Lower leg skin (tissue), 4 donors: ENCODE data around the gene DRD4. TPM values are rescaled to one million over a fixed set of nuclear protein-coding genes. Genes with fewer than 3 reads are reported as not detected.

Source experiments
- DNase-seq, 2 donors: peaks; one replicate each; pipeline ENCODE4 v3.0.0-alpha.2; 2019; ENCODE audit warnings: low spot score in 2 of 2
- H3K4me3 ChIP-seq: fragments of 200-600 bp; sonication (generic); 2 replicates; pipeline ENCODE4 v1.5.1; 2017; ENCODE audit warnings: mild to moderate bottlenecking, low read depth; ENCODE audit not compliant: poor library complexity, severe bottlenecking
- CTCF ChIP-seq, 3 donors: fragments of 450-650 bp; IDR thresholded peaks; one replicate each; pipeline ENCODE4 v1.5.1; 2016; ENCODE audit warnings: antibody characterized with exemption in 3 of 3, mild to moderate bottlenecking in 3 of 3, moderate library complexity in 2 of 3
- POLR2A ChIP-seq, 2 donors: fragments of 450-650 bp; IDR thresholded peaks; one replicate each; pipeline ENCODE4 v1.6.1; 2016 to 2017; ENCODE audit warnings: antibody characterized with exemption in 2 of 2, mild to moderate bottlenecking in 1 of 2, moderate library complexity in 1 of 2
- WGBS, 2 donors: methylation state at CpG; one replicate each; pipeline ENCODE4 v1.1.5; 2018; 5-methylcytosine and 5-hydroxymethylcytosine counted together
- intact Hi-C: fragments of 100-400 bp; cut with DNase I; formaldehyde crosslinking; loops from one replicate; pipeline ENCODE4 v1.15.0; 2023; ENCODE audit warnings: low total_unique reads
- total RNA-seq, 4 donors: library from RNA; depleted of rRNA; stranded (reverse); fragments of >200 nt; gene quantifications; one replicate each; pipeline ENCODE4 v1.1.0, GENCODE V29; 2016

The DRD4 gene
- total RNA-seq, 4 donors from 2014 or later, result 0.23 to 2.0 TPM; not detected in 2

GRCh38 chr11:621838-622237 lies 15.2 kb upstream of the DRD4 start:
- no peak for DNase-seq
- WGBS, 2 donors, result 86 to 89% methylated on average over 27 of the region's 27 CpGs
- no peak overlapping the region for H3K4me3 ChIP-seq

DNA sequence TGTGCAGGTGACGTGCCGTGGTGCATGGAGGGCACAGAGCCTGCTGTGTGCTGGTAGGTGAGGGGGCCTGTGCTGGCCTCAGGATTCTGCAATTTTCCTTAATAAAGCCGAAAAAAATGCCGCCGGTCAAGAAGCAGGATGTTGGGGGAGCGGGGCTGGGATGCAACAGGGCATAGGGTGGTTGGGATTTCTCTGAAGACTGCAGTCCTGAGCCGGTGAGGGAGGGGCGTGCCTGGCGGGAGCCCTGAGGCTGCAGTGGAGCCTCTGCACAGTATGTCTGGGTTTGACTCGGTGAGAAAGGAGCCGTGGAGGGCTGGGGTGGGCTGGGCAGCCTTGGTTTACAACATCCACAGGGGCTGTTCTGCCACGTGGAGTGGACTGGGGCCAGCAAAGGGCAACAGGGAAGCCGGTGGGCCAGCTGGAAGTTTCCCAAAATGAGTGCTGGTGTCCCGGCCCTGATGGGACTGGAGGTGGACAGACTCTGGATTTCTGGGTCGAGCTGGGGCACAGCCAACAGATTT lies 13.7 kb upstream of the DRD4 start:
- TF ChIP-seq POLR2A (IDR thresholded peaks at IDR 0.05) (no peak), CTCF (IDR thresholded peaks at IDR 0.05) (no peak)
- WGBS, 2 donors, result 80% methylated on average over 15 of the region's 15 CpGs
- intact Hi-C loops, result no loop called here
- H3K4me3 ChIP-seq, result no peak overlapping the region
- no peak for DNase-seq

More at GRCh38 chr11:621838-622237, 15.2 kb upstream of the DRD4 start:
- TF ChIP-seq POLR2A (IDR thresholded peaks at IDR 0.05), result no peak
- intact Hi-C loops, result no loop called here

- WGBS, 2 donors, result 74 to 75% methylated on average over 18 to 19 of the region's 25 CpGs
- no peak for TF ChIP-seq CTCF (IDR thresholded peaks at IDR 0.05)
- TF ChIP-seq POLR2A (IDR thresholded peaks at IDR 0.05), result no peak
- intact Hi-C loops, result no loop called here
- peak in 1 of 2 donors; percentile 84 for DNase-seq
- no peak overlapping the region for H3K4me3 ChIP-seq
Observed at GRCh38 chr11:623999-624704, 12.9 kb upstream of the DRD4 start.

DNA sequence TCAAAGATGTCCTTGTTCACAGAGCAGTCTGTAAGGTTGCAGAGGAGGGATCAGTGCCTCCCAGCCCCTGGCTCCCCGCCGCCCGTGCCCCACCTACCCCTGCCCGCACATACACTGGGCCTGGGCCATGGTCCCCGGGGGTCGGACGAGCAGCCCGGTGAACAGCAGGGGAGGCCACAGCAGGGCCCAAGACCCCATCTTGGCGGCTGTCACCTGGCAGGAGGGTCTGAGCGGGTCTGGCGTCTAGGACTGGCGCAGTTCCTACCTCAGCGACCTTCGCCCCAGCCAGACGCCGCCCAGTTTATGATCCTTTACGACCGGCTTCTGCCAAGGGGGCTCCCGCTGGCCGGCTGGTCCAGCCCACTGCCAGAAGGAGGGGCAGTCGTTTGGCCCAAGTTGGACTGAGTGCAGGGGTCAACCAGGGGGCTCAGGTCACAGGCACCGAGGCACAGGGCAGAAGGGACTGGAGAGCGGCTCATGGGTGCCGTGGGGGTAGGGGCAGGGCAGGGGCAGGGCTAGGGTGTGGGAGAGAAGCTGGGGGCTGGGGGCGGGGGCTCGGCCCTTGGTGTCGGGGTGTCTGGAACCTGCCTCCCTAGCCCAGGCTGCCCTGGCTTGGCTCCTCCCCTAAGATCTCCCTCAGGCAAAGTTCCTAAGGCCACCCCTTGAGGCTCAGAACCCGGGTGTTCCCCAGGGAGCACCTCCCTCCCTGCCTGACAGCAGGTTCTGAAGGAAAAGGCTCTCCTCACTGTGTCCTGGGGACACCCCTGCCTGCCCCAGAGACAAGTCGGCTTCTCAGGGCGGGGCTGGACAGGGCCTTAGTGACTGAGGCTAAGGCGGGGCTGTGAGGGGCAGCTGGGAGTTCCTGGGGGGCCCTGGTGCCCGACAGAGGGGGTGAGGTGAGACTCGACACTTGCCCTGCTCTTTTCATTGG lies 12.1 kb upstream of the DRD4 start, which contains the start of gene CDHR5:
Gene CDHR5, minus strand, starts transcription at position 251 of the 931 bp plus-strand sequence. Its CDS starts 53 bp downstream, at position 198.
- DNase-seq, result no peak
- TF ChIP-seq POLR2A (IDR thresholded peaks at IDR 0.05) (no peak), CTCF (IDR thresholded peaks at IDR 0.05) (no peak)
- intact Hi-C loops, result no loop called here
- WGBS, 2 donors, result 73 to 75% methylated on average over 27 to 30 of the region's 33 CpGs
- no peak within 1 kb of the TSS for H3K4me3 ChIP-seq

GRCh38 chr11:625636-626268 lies 11.3 kb upstream of the DRD4 start:
- intact Hi-C loops, result no loop called here
- 84% methylated on average over 10 to 22 of the region's 22 CpGs for WGBS, 2 donors

More at GRCh38 chr11:625636-626268, 11.3 kb upstream of the DRD4 start:
- no peak overlapping the region for H3K4me3 ChIP-seq
- TF ChIP-seq CTCF (IDR thresholded peaks at IDR 0.05) (no peak), POLR2A (IDR thresholded peaks at IDR 0.05) (no peak)
- no peak for DNase-seq
